Measurements from ENCODE around the gene RAVER2.
A peak's percentile ranks its signal among the peaks of the same experiment; 100 is the strongest.

RAVER2 gene

DNA sequence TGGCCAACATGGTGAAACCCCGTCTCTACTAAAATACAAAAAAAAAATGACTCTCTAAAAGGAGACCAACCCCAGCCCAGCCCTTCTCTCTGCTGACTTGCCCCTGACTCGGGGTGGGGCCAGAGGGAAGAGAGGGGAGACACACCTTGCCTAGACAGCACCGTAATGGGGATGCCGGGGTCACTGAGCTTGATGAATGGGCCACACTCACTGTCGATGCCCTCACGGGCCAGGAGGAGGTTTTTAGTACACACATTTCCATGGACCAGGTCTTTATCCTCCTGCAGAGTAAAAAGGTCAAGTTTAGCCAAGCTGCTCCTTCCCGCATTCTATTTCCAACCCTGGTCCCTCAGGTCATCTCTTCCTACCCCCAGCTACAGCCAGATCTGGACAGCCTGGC lies 99.7 kb downstream of the RAVER2 start:
- H3K27me3 Mint-ChIP-seq, result no peaks in the 10 kb centered on the region
- H3K36me3 Mint-ChIP-seq, result peaks cover 14% of the 10 kb centered on the region
- peak overlapping the region; percentile 82 for H3K27ac Mint-ChIP-seq
- no peak overlapping the region for H3K4me3 Mint-ChIP-seq
- no peaks in the 10 kb centered on the region for H3K9me3 Mint-ChIP-seq
- H3K4me1 Mint-ChIP-seq, result no peaks in the 10 kb centered on the region

GRCh38 chr1:64845831-64846425 lies 101.1 kb downstream of the RAVER2 start:
- Mint-ChIP-seq H3K4me3 (no peak overlapping the region), H3K4me1 (no peaks in the 10 kb centered on the region), H3K36me3 (peaks cover 12% of the 10 kb centered on the region), H3K27ac (no peak overlapping the region), H3K9me3 (no peaks in the 10 kb centered on the region), H3K27me3 (no peaks in the 10 kb centered on the region)

DNA sequence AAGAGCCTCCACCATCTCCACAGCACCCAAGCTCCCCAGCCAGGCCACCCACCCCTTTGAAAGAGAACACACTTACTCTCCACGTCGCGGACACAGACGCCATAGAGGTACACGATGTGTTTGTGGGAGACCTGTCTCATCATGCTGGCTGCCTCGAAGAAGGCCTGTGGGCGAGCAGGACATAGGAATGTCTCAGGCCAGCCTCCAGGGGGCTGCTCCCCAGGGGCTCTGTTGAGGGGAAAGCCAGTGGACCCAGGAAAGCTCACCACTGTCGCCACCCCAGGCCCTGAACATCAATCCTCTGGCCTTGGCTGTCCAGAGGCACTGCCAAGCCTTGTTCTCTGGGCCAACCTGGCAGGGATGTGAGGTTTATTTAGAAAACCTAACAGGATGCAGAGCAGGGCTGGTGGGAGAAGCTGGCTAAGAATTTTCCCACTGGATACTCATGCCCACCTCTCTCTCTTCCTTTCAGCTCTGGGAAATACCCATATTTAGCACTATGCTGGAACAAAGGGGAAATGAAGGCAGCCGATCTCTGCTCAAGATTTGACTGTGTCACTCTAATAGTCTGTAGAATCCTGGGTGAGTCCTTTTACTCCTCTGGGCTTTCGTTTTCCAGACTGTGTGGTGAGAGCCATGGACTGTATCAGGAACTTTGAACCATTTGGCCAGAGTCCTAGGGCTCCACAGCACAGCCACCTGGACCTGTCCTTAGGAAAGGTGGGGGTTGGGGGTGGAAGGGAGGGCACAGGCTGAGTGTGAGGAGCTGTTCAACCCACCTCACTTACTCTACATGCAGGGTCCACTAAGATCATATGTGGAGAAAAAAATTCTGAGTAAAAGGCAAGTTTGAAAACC lies 101.9 kb downstream of the RAVER2 start:
- Mint-ChIP-seq H3K4me3 (no peak overlapping the region), H3K9me3 (no peaks in the 10 kb centered on the region), H3K36me3 (peaks cover 11% of the 10 kb centered on the region), H3K27me3 (no peaks in the 10 kb centered on the region), H3K4me1 (no peaks in the 10 kb centered on the region), H3K27ac (peak overlapping the region; percentile 66)

DNA sequence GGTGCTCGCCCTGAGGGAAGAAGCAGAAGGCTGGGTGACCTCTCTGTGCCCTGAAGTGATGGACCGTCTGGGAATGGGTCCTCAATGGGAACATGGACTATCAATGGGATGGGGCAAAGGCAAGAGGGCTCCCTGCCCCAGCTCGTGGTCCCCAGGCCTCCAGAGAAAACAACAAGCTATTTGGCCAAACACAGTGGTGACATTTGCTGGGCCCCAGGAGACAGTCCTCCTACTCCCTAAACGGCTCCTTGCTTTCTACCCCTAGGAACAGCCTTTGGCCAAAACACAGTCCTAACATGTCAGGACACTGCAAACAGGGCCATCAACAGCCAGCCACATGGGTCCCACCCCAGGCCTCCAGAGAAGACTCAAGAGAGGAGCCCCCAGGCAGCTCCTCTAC lies 102.8 kb downstream of the RAVER2 start:
- Mint-ChIP-seq H3K36me3 (peaks cover 13% of the 10 kb centered on the region), H3K27me3 (no peaks in the 10 kb centered on the region), H3K9me3 (no peaks in the 10 kb centered on the region), H3K4me3 (no peak overlapping the region), H3K27ac (peak overlapping the region; percentile 65), H3K4me1 (no peaks in the 10 kb centered on the region)

GRCh38 chr1:64848136-64848535 lies 103.3 kb downstream of the RAVER2 start:
- Mint-ChIP-seq H3K27ac (no peak overlapping the region), H3K36me3 (peaks cover 13% of the 10 kb centered on the region)

GRCh38 chr1:64848803-64849202 lies 103.9 kb downstream of the RAVER2 start:
- Mint-ChIP-seq H3K4me3 (no peak overlapping the region), H3K27me3 (no peaks in the 10 kb centered on the region), H3K36me3 (peaks cover 13% of the 10 kb centered on the region), H3K9me3 (no peaks in the 10 kb centered on the region), H3K27ac (no peak overlapping the region), H3K4me1 (no peaks in the 10 kb centered on the region)

More at GRCh38 chr1:64848136-64848535, 103.3 kb downstream of the RAVER2 start:
- Mint-ChIP-seq H3K9me3 (no peaks in the 10 kb centered on the region), H3K4me3 (no peak overlapping the region), H3K27me3 (no peaks in the 10 kb centered on the region), H3K4me1 (no peaks in the 10 kb centered on the region)

- no peak overlapping the region for H3K4me3 Mint-ChIP-seq
- H3K36me3 Mint-ChIP-seq, result peaks cover 13% of the 10 kb centered on the region
- H3K27ac Mint-ChIP-seq, result peak overlapping the region; percentile 46
- H3K4me1 Mint-ChIP-seq, result no peaks in the 10 kb centered on the region
- H3K9me3 Mint-ChIP-seq, result no peaks in the 10 kb centered on the region
- no peaks in the 10 kb centered on the region for H3K27me3 Mint-ChIP-seq
Observed at GRCh38 chr1:64849942-64850341, 105.1 kb downstream of the RAVER2 start.

- no peak overlapping the region for H3K27ac Mint-ChIP-seq
- H3K27me3 Mint-ChIP-seq, result no peaks in the 10 kb centered on the region
- peaks cover 12% of the 10 kb centered on the region for H3K36me3 Mint-ChIP-seq
- H3K4me3 Mint-ChIP-seq, result no peak overlapping the region
- no peaks in the 10 kb centered on the region for H3K9me3 Mint-ChIP-seq
- no peaks in the 10 kb centered on the region for H3K4me1 Mint-ChIP-seq
Observed at GRCh38 chr1:64850846-64851245, 106.0 kb downstream of the RAVER2 start.

GRCh38 chr1:64851664-64852063 lies 106.8 kb downstream of the RAVER2 start:
- H3K36me3 Mint-ChIP-seq, result peaks cover 10% of the 10 kb centered on the region
- no peak overlapping the region for H3K4me3 Mint-ChIP-seq
- no peak overlapping the region for H3K27ac Mint-ChIP-seq

GRCh38 chr1:64854674-64855073 lies 109.8 kb downstream of the RAVER2 start:
- peaks cover 14% of the 10 kb centered on the region for H3K36me3 Mint-ChIP-seq
- H3K27ac Mint-ChIP-seq, result no peak overlapping the region

More at GRCh38 chr1:64851664-64852063, 106.8 kb downstream of the RAVER2 start:
- Mint-ChIP-seq H3K9me3 (no peaks in the 10 kb centered on the region), H3K27me3 (no peaks in the 10 kb centered on the region), H3K4me1 (no peaks in the 10 kb centered on the region)

GRCh38 chr1:64855557-64855956 lies 110.7 kb downstream of the RAVER2 start:
- H3K4me3 Mint-ChIP-seq, result no peak overlapping the region
- peaks cover 10% of the 10 kb centered on the region for H3K4me1 Mint-ChIP-seq
- no peaks in the 10 kb centered on the region for H3K27me3 Mint-ChIP-seq
- H3K36me3 Mint-ChIP-seq, result peaks cover 15% of the 10 kb centered on the region
- H3K27ac Mint-ChIP-seq, result no peak overlapping the region
- no peaks in the 10 kb centered on the region for H3K9me3 Mint-ChIP-seq

More at GRCh38 chr1:64854674-64855073, 109.8 kb downstream of the RAVER2 start:
- H3K9me3 Mint-ChIP-seq, result no peaks in the 10 kb centered on the region
- H3K4me1 Mint-ChIP-seq, result peaks cover 8% of the 10 kb centered on the region
- H3K4me3 Mint-ChIP-seq, result no peak overlapping the region
- H3K27me3 Mint-ChIP-seq, result no peaks in the 10 kb centered on the region

- H3K4me3 Mint-ChIP-seq, result no peak overlapping the region
- H3K27me3 Mint-ChIP-seq, result no peaks in the 10 kb centered on the region
- peaks cover 17% of the 10 kb centered on the region for H3K4me1 Mint-ChIP-seq
- H3K9me3 Mint-ChIP-seq, result no peaks in the 10 kb centered on the region
- H3K27ac Mint-ChIP-seq, result peak overlapping the region; percentile 47
- peaks cover 17% of the 10 kb centered on the region for H3K36me3 Mint-ChIP-seq
Observed at GRCh38 chr1:64856553-64856952, 111.7 kb downstream of the RAVER2 start.

GRCh38 chr1:64857347-64857746 lies 112.5 kb downstream of the RAVER2 start:
- H3K4me3 Mint-ChIP-seq, result no peak overlapping the region
- no peaks in the 10 kb centered on the region for H3K9me3 Mint-ChIP-seq
- peaks cover 25% of the 10 kb centered on the region for H3K4me1 Mint-ChIP-seq
- H3K36me3 Mint-ChIP-seq, result peaks cover 15% of the 10 kb centered on the region
- H3K27ac Mint-ChIP-seq, result no peak overlapping the region
- no peaks in the 10 kb centered on the region for H3K27me3 Mint-ChIP-seq

DNA sequence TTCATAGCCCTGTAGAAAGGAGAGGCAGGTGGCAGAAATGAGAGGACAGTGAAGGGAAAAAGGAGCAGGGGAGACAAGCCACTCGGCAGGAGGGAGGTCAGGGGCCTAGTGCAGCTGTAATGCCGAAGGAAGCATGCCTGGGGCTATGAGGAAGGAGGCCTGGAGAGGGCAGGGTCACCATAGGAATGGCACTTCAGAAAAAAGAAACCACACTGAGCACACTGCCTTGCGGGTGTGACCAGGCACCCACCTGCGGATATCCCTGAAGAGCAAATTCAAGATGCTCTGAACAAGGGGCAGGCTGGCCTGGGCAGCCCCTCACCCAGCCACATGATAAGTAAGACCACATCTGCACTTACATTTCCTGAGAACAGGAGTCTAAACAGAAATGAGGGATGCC lies 116.7 kb downstream of the RAVER2 start:
- H3K4me1 Mint-ChIP-seq, result peaks cover 46% of the 10 kb centered on the region
- H3K9me3 Mint-ChIP-seq, result no peaks in the 10 kb centered on the region
- H3K27ac Mint-ChIP-seq, result peak overlapping the region; percentile 87
- peaks cover 21% of the 10 kb centered on the region for H3K36me3 Mint-ChIP-seq
- no peak overlapping the region for H3K4me3 Mint-ChIP-seq
- no peaks in the 10 kb centered on the region for H3K27me3 Mint-ChIP-seq

- Mint-ChIP-seq H3K36me3 (peaks cover 27% of the 10 kb centered on the region), H3K27me3 (no peaks in the 10 kb centered on the region), H3K27ac (peak overlapping the region; percentile 82), H3K9me3 (no peaks in the 10 kb centered on the region), H3K4me3 (peak overlapping the region; percentile 16), H3K4me1 (peaks cover 44% of the 10 kb centered on the region)
Observed at GRCh38 chr1:64864018-64864940, 119.4 kb downstream of the RAVER2 start.
